ENCODE results near the gene SH3TC1. TPM values are rescaled to one million over a fixed set of nuclear protein-coding genes. Genes with fewer than 3 reads are reported as not detected.

The SH3TC1 gene
- total and polyA plus RNA-seq, 2 of the 13 experiments (the other 11 are each of a cell fraction or from before 2014, with no cell fraction given), result 14.9 to 21.8 TPM

- TF ChIP-seq, protein P1, sequence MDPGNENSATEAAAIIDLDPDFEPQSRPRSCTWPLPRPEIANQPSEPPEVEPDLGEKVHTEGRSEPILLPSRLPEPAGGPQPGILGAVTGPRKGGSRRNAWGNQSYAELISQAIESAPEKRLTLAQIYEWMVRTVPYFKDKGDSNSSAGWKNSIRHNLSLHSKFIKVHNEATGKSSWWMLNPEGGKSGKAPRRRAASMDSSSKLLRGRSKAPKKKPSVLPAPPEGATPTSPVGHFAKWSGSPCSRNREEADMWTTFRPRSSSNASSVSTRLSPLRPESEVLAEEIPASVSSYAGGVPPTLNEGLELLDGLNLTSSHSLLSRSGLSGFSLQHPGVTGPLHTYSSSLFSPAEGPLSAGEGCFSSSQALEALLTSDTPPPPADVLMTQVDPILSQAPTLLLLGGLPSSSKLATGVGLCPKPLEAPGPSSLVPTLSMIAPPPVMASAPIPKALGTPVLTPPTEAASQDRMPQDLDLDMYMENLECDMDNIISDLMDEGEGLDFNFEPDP (CRISPR knock-in tag; conservative IDR thresholded peaks at IDR 0.05), result no peak
- TF ChIP-seq ATF3 (CRISPR knock-in tag; IDR thresholded peaks at IDR 0.05) (no peak), XBP1 (CRISPR knock-in tag; IDR thresholded peaks at IDR 0.05) (no peak), MEF2D (CRISPR knock-in tag; IDR thresholded peaks at IDR 0.05) (no peak), ZSCAN25 (CRISPR knock-in tag; IDR thresholded peaks at IDR 0.05) (no peak), GATA4 (IDR thresholded peaks at IDR 0.05; ENCODE audit: borderline replicate concordance, low read depth) (no peak), RARG (CRISPR knock-in tag; IDR thresholded peaks at IDR 0.05; ENCODE audit: low read depth) (no peak), NFKB2 (CRISPR knock-in tag; IDR thresholded peaks at IDR 0.05; ENCODE audit: borderline replicate concordance) (no peak), ZC3H13 (CRISPR knock-in tag; IDR thresholded peaks at IDR 0.05) (no peak), U2AF1 (optimal IDR thresholded peaks at IDR 0.05; ENCODE audit: low read depth, low read length) (no peak), SCMH1 (CRISPR knock-in tag; IDR thresholded peaks at IDR 0.05; ENCODE audit: borderline replicate concordance) (no peak), ATF7-NPFF (CRISPR knock-in tag; IDR thresholded peaks at IDR 0.05; ENCODE audit: low read depth) (no peak)
These were observed 6.2 kb downstream of the SH3TC1 start (continued) for GRCh38 chr4:8205241-8205707.

Measured in HepG2 (cell line).